CD4-positive, alpha-beta T cell (primary cell): ENCODE data around the gene CDK5RAP2. TPM values are rescaled to one million over a fixed set of nuclear protein-coding genes. Genes with fewer than 3 reads are reported as not detected.

Source experiments
- ATAC-seq: fragments of 200-7000 bp; cut with Tn5 transposase; one replicate; pipeline ENCODE4 v1.10.0; 2022; ENCODE audit warnings: mild to moderate bottlenecking; ENCODE audit not compliant: poor library complexity
- CTCF ChIA-PET: fragments of 350-600 bp; sonication (Branson Sonifier 250); formaldehyde crosslinking; loops from one replicate; lab custom pipeline; 2021; ENCODE audit warnings: antibody characterized with exemption, inconsistent platforms; lab: Charles Lee
- POLR2A ChIA-PET: fragments of 350-600 bp; sonication (Branson Sonifier 250); formaldehyde crosslinking; loops from one replicate; lab custom pipeline; 2021; ENCODE audit warnings: antibody characterized with exemption, inconsistent platforms; lab: Charles Lee
- DNase-seq, 14 experiments: peaks; one replicate each; pipeline ENCODE4 v3.0.0-alpha.2; 2013 to 2020; ENCODE audit warnings: mixed read lengths in 2 of 14
- H3K27ac ChIP-seq, 2 donors: one replicate each; pipeline versions ENCODE4 v1.5.1 to v1.7.0; 2013; ENCODE audit warnings: low read length in 2 of 2, low read depth in 1 of 2, mild to moderate bottlenecking in 1 of 2
- H3K27me3 ChIP-seq, 2 experiments: 1 replicate in 1 of 2; 2 replicates in 1 of 2; pipeline versions ENCODE4 v1.6.1 to v1.7.0; 2013; ENCODE audit warnings: low read length in 2 of 2, control low read depth in 1 of 2, mild to moderate bottlenecking in 1 of 2, moderate library complexity in 1 of 2; ENCODE audit not compliant: insufficient read depth in 2 of 2, control insufficient read depth in 1 of 2
- H3K36me3 ChIP-seq: one replicate; pipeline ENCODE4 v1.6.1; 2013; ENCODE audit warnings: low read length, control low read depth; ENCODE audit not compliant: insufficient read depth
- H3K4me1 ChIP-seq: one replicate; pipeline ENCODE4 v1.6.1; 2013; ENCODE audit warnings: low read length, control low read depth; ENCODE audit not compliant: insufficient read depth
- H3K4me3 ChIP-seq: one replicate; pipeline ENCODE4 v1.5.1; 2013; ENCODE audit warnings: mild to moderate bottlenecking, low read length, moderate library complexity
- H3K9me3 ChIP-seq, 2 experiments: 1 replicate in 1 of 2; 2 replicates in 1 of 2; pipeline versions ENCODE4 v1.6.1 to v1.7.0; 2013; ENCODE audit warnings: low read length in 2 of 2, mild to moderate bottlenecking in 2 of 2, control low read depth in 1 of 2, moderate library complexity in 1 of 2; ENCODE audit not compliant: control insufficient read depth in 1 of 2, insufficient read depth in 1 of 2
- H3K27ac Mint-ChIP-seq: one replicate; pipeline ENCODE4 v1.8.0; 2020; ENCODE audit warnings: mixed read lengths
- H3K27me3 Mint-ChIP-seq: one replicate; pipeline ENCODE4 v1.8.0; 2021; ENCODE audit warnings: mixed read lengths
- H3K36me3 Mint-ChIP-seq: one replicate; pipeline ENCODE4 v1.8.0; 2021; ENCODE audit warnings: low read depth, mixed read lengths
- H3K4me1 Mint-ChIP-seq: one replicate; pipeline ENCODE4 v1.8.0; 2021; ENCODE audit warnings: low read depth, mixed read lengths
- H3K4me3 Mint-ChIP-seq: one replicate; pipeline ENCODE4 v1.8.0; 2020; ENCODE audit warnings: mild to moderate bottlenecking, mixed read lengths
- H3K9me3 Mint-ChIP-seq: one replicate; pipeline ENCODE4 v1.8.0; 2020; ENCODE audit warnings: mixed read lengths
- intact Hi-C, 2 experiments: fragments of 100-400 bp; cut with DNase I in 1 of 2; cut with micrococcal nuclease in 1 of 2; formaldehyde crosslinking; loops; one replicate each; pipeline versions ENCODE4 v1.15.1 to v1.9.0; 2023 to 2025; cut with DNase I, micrococcal nuclease
- total RNA-seq, 174 experiments: library from RNA in 2 of 174; stranded (reverse) in 2 of 174; gene quantifications; one replicate each; pipeline ENCODE4 v1.2.3 and lab custom pipeline; 2021 to 2026
- TF ChIP-seq, protein P1 (sequence below): fragments of 200-600 bp; IDR thresholded peaks from one replicate; pipeline ENCODE4 v1.8.0; 2022; ENCODE audit warnings: antibody characterized with exemption, mild to moderate bottlenecking

Gene CDK5RAP2
- total RNA-seq, 2 experiments from 2014 or later, result 55.0 to 56.0 TPM

DNA sequence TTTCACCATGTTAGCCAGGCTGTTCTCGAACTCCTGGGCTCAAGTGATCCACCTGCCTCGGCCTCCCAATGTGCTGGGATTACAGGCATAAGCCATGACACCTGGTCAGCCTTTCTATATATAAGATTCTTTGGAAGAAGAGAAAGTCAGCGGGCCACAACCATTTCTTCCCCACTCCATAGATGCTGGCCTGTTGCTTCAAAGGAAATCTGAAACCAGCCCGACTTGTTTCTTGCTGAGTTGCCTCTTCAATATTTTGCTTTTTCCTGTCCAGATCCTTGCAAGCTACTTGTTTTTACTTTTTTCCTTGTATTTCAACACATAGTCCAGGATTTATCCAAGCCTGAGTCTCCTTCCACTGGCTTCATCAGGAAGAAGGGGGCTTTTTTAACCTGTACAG lies 219.5 kb downstream of the CDK5RAP2 start:
- DNase-seq, result no peak
- CTCF ChIA-PET, result no interaction called here

DNA sequence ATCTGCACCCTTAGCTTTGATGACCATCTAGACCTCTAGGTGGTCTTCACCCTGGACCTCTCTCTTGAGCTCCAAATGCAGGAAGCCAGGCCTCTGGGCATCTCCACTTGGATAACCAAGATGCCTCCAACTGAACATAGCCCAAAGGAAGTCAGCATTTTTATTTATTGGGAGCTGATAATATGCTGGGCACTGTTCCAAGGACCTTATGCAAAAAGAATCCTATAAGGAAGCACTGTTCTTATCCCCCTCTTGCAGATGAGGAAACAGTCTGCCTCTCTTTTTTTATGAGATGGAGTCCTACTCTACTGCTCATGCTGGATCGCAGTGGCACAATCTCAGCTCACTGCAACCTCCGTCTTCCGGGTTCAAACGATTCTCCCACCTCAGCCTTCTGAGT lies 219.9 kb downstream of the CDK5RAP2 start:
- Mint-ChIP-seq H3K9me3 (no peaks in the 10 kb centered on the region), H3K4me1 (no peaks in the 10 kb centered on the region), H3K27ac (no peak overlapping the region), H3K4me3 (no peak overlapping the region), H3K36me3 (no peaks in the 10 kb centered on the region), H3K27me3 (no peaks in the 10 kb centered on the region)
- Histone ChIP-seq H3K4me1 (no peaks in the 10 kb centered on the region), H3K4me3 (no peak overlapping the region), H3K27ac (no peak overlapping the region), H3K36me3 (no peaks in the 10 kb centered on the region), H3K27me3 (no peaks in the 10 kb centered on the region), H3K9me3 (no peaks in the 10 kb centered on the region)
- DNase-seq (no peak), ATAC-seq (no peak)
- POLR2A ChIA-PET, result no interaction called here
- intact Hi-C loops, result no loop called here
- CTCF ChIA-PET, result no interaction called here
- TF ChIP-seq, protein P1, sequence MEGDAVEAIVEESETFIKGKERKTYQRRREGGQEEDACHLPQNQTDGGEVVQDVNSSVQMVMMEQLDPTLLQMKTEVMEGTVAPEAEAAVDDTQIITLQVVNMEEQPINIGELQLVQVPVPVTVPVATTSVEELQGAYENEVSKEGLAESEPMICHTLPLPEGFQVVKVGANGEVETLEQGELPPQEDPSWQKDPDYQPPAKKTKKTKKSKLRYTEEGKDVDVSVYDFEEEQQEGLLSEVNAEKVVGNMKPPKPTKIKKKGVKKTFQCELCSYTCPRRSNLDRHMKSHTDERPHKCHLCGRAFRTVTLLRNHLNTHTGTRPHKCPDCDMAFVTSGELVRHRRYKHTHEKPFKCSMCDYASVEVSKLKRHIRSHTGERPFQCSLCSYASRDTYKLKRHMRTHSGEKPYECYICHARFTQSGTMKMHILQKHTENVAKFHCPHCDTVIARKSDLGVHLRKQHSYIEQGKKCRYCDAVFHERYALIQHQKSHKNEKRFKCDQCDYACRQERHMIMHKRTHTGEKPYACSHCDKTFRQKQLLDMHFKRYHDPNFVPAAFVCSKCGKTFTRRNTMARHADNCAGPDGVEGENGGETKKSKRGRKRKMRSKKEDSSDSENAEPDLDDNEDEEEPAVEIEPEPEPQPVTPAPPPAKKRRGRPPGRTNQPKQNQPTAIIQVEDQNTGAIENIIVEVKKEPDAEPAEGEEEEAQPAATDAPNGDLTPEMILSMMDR, result no peak

More for the DNA sequence above, 219.5 kb downstream of the CDK5RAP2 start:
- no peaks in the 10 kb centered on the region for H3K9me3 Mint-ChIP-seq
- no peak for ATAC-seq
- H3K4me3 Mint-ChIP-seq, result no peak overlapping the region
- H3K27me3 Mint-ChIP-seq, result no peaks in the 10 kb centered on the region
- Histone ChIP-seq H3K4me3 (no peak overlapping the region), H3K4me1 (no peaks in the 10 kb centered on the region), H3K36me3 (no peaks in the 10 kb centered on the region), H3K27ac (no peak overlapping the region), H3K9me3 (no peaks in the 10 kb centered on the region), H3K27me3 (no peaks in the 10 kb centered on the region)
- H3K27ac Mint-ChIP-seq, result no peak overlapping the region
- intact Hi-C loops, result no loop called here
- TF ChIP-seq, protein P1, result no peak
- no peaks in the 10 kb centered on the region for H3K4me1 Mint-ChIP-seq
- POLR2A ChIA-PET, result no interaction called here
- no peaks in the 10 kb centered on the region for H3K36me3 Mint-ChIP-seq

DNA sequence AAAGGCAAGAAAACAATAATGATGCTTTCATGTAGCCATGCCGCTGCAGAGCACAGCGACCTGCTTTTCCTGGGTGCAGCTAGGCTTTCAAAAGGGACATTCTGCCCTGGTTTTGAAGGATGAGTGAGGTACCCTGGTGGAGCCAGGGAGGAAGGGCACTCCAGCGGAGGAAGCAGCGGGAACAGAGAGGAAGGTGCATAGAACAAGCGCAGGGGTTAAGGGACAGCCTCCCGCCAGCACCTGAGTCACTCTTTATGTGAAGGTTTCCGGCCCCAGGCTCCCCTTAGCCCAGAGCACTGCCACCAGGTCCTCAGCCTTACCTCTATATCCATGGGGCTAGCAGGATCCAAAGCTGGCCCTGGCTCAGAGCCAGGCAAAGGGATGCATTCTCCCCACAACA lies 221.1 kb downstream of the CDK5RAP2 start:
- Mint-ChIP-seq H3K36me3 (no peaks in the 10 kb centered on the region), H3K27me3 (no peaks in the 10 kb centered on the region), H3K4me3 (no peak overlapping the region), H3K4me1 (no peaks in the 10 kb centered on the region), H3K27ac (no peak overlapping the region), H3K9me3 (no peaks in the 10 kb centered on the region)
- Histone ChIP-seq H3K4me1 (no peaks in the 10 kb centered on the region), H3K4me3 (no peak overlapping the region), H3K27ac (no peak overlapping the region), H3K27me3 (no peaks in the 10 kb centered on the region), H3K36me3 (no peaks in the 10 kb centered on the region), H3K9me3 (no peaks in the 10 kb centered on the region)
- ChIA-PET CTCF (no interaction called here), POLR2A (no interaction called here)
- ATAC-seq, result no peak
- intact Hi-C loops, result no loop called here
- no peak for DNase-seq
- TF ChIP-seq, protein P1, result no peak
